GM23248 (cell line): Measurements from ENCODE around the gene OR52E1. TPM values are rescaled to one million over a fixed set of nuclear protein-coding genes. Genes with fewer than 3 reads are reported as not detected.

Experiments used
- DNase-seq: peaks from one replicate; pipeline ENCODE4 v3.0.0-alpha.2; 2015
- H2AFZ ChIP-seq: fragments of 200-600 bp; sonication (generic); 2 replicates; pipeline ENCODE4 v1.6.1; 2016; ENCODE audit warnings: antibody characterized with exemption
- H3F3A ChIP-seq: fragments of 200-600 bp; sonication (generic); 2 replicates; pipeline ENCODE4 v1.6.1; 2016; ENCODE audit warnings: mild to moderate bottlenecking, antibody characterized with exemption, mixed run types; ENCODE audit not compliant: insufficient read depth
- H3K27ac ChIP-seq: fragments of 200-600 bp; sonication (generic); 2 replicates; pipeline ENCODE4 v1.5.1; 2016; ENCODE audit warnings: mild to moderate bottlenecking
- H3K27me3 ChIP-seq: fragments of 200-600 bp; sonication (generic); replicated peaks from 2 replicates; pipeline ENCODE4 v1.6.1; 2016; ENCODE audit warnings: mild to moderate bottlenecking; ENCODE audit not compliant: insufficient read depth
- H3K36me3 ChIP-seq: fragments of 200-600 bp; sonication (generic); 2 replicates; pipeline ENCODE4 v1.6.1; 2016; ENCODE audit warnings: low read depth, mild to moderate bottlenecking
- H3K4me1 ChIP-seq: fragments of 200-600 bp; sonication (generic); 2 replicates; pipeline ENCODE4 v1.6.1; 2016; ENCODE audit warnings: mild to moderate bottlenecking; ENCODE audit not compliant: insufficient read depth
- H3K4me2 ChIP-seq: fragments of 200-600 bp; sonication (generic); one replicate; pipeline ENCODE4 v1.6.1; 2016; ENCODE audit warnings: mild to moderate bottlenecking; ENCODE audit not compliant: unreplicated experiment
- H3K4me3 ChIP-seq: fragments of 200-600 bp; sonication (generic); 2 replicates; pipeline ENCODE4 v1.5.1; 2016; ENCODE audit warnings: mild to moderate bottlenecking
- H3K79me2 ChIP-seq: fragments of 200-600 bp; sonication (generic); 2 replicates; pipeline ENCODE4 v1.6.1; 2016; ENCODE audit warnings: mild to moderate bottlenecking; ENCODE audit not compliant: insufficient read depth
- H3K9ac ChIP-seq: fragments of 200-600 bp; sonication (generic); 2 replicates; pipeline ENCODE4 v1.6.1; 2016; ENCODE audit warnings: mild to moderate bottlenecking
- H3K9me2 ChIP-seq: fragments of 200-600 bp; sonication (generic); 2 replicates; pipeline ENCODE4 v1.6.1; 2016; ENCODE audit warnings: mixed run types, mild to moderate bottlenecking, moderate library complexity; ENCODE audit not compliant: insufficient read depth
- H3K9me3 ChIP-seq: fragments of 200-600 bp; sonication (generic); one replicate; pipeline ENCODE4 v1.6.1; 2017; ENCODE audit warnings: low read depth
- H4K20me1 ChIP-seq: fragments of 200-600 bp; sonication (generic); 2 replicates; pipeline ENCODE4 v1.6.0; 2016; ENCODE audit not compliant: insufficient read depth
- EZH2 ChIP-seq: fragments of 200-600 bp; sonication (generic); IDR thresholded peaks from 2 replicates; pipeline ENCODE4 v1.6.1; 2018; ENCODE audit warnings: antibody characterized with exemption, mild to moderate bottlenecking; ENCODE audit not compliant: insufficient read depth, poor library complexity, severe bottlenecking
- EZH2phosphoT487 ChIP-seq: fragments of 200-600 bp; sonication (generic); IDR thresholded peaks from 2 replicates; pipeline ENCODE4 v1.6.1; 2018; ENCODE audit warnings: antibody characterized with exemption, moderate library complexity, mild to moderate bottlenecking, low read depth; ENCODE audit not compliant: insufficient read depth
- WGBS, 2 experiments: methylation state at CpG; one replicate each; pipeline ENCODE4 v1.1.6; 2015 to 2017; ENCODE audit warnings: low lambda C conversion rate in 2 of 2, low coverage in 1 of 2; ENCODE audit errors: missing lambda C conversion rate in 2 of 2; 5-methylcytosine and 5-hydroxymethylcytosine counted together
- in situ Hi-C: fragments of 300-500 bp; cut with MboI; formaldehyde crosslinking; loops from 2 replicates; pipeline ENCODE4 v1.15.0; 2020
- polyA plus RNA-seq: library from polyadenylated mRNA; unstranded; fragments of >200 nt; fragmentation: Nextera tagmentation; extraction: Ambion mirVana; gene quantifications from 2 replicates; pipeline ENCODE4 v1.2.1, GENCODE V29; 2016
- total RNA-seq: library from RNA; depleted of rRNA; stranded (reverse); fragments of >200 nt; shearing (Covaris generic); gene quantifications from 2 replicates; pipeline ENCODE4 v1.2.3, GENCODE V29; 2014; rRNA removed

The OR52E1 gene
- total and polyA plus RNA-seq, 2 experiments from 2014 or later: not detected

- in situ Hi-C loops: no loop called here
Observed at GRCh38 chr11:5103066-5103465, 33.7 kb downstream of the OR52E1 start.

GRCh38 chr11:5107285-5107684 lies 37.9 kb downstream of the OR52E1 start:
- H3K9me3 ChIP-seq: no peaks in the 10 kb centered on the region
- 30 to 33% methylated on average over 3 of the region's 3 CpGs for WGBS, 2 experiments
- H3K4me2 ChIP-seq: no peak overlapping the region
- no peaks in the 10 kb centered on the region for H3K9me2 ChIP-seq
- no peaks in the 10 kb centered on the region for H3K4me1 ChIP-seq
- H3K9ac ChIP-seq: no peak overlapping the region
- no peak overlapping the region for H3K4me3 ChIP-seq
- H3K27ac ChIP-seq: no peak overlapping the region
- H4K20me1 ChIP-seq: no peaks in the 10 kb centered on the region
- no peak for DNase-seq
- TF ChIP-seq EZH2 (no peak), EZH2phosphoT487 (no peak)
- peaks cover 9% of the 10 kb centered on the region; the same call in 1 of the 2 replicates for H3K27me3 ChIP-seq
- H3K79me2 ChIP-seq: no peaks in the 10 kb centered on the region
- H3K36me3 ChIP-seq: no peaks in the 10 kb centered on the region
- H3F3A ChIP-seq: no peaks in the 10 kb centered on the region
- no peak overlapping the region for H2AFZ ChIP-seq
- in situ Hi-C loops: no loop called here

More at GRCh38 chr11:5103066-5103465, 33.7 kb downstream of the OR52E1 start:
- H3K9me2 ChIP-seq: no peaks in the 10 kb centered on the region
- H3K9ac ChIP-seq: no peak overlapping the region
- no peak overlapping the region for H3K4me3 ChIP-seq
- DNase-seq: no peak
- no peaks in the 10 kb centered on the region for H3K9me3 ChIP-seq
- H4K20me1 ChIP-seq: no peaks in the 10 kb centered on the region
- no peaks in the 10 kb centered on the region for H3K4me1 ChIP-seq
- H3K79me2 ChIP-seq: no peaks in the 10 kb centered on the region
- H2AFZ ChIP-seq: no peak overlapping the region
- H3F3A ChIP-seq: no peaks in the 10 kb centered on the region
- peaks cover 14% of the 10 kb centered on the region; the same call in 1 of the 2 replicates for H3K27me3 ChIP-seq
- no peak overlapping the region for H3K4me2 ChIP-seq
- H3K27ac ChIP-seq: no peak overlapping the region
- TF ChIP-seq EZH2phosphoT487: no peak
- TF ChIP-seq EZH2: no peak
- no peaks in the 10 kb centered on the region for H3K36me3 ChIP-seq

- Histone ChIP-seq H3K9me3 (no peaks in the 10 kb centered on the region), H4K20me1 (no peaks in the 10 kb centered on the region), H2AFZ (no peak overlapping the region), H3K36me3 (no peaks in the 10 kb centered on the region), H3K4me1 (no peaks in the 10 kb centered on the region), H3K4me3 (no peak overlapping the region), H3K79me2 (no peaks in the 10 kb centered on the region), H3K4me2 (no peak overlapping the region), H3K27me3 (no peaks in the 10 kb centered on the region), H3K27ac (no peak overlapping the region), H3F3A (no peaks in the 10 kb centered on the region), H3K9ac (no peak overlapping the region), H3K9me2 (no peaks in the 10 kb centered on the region)
- DNase-seq: no peak
- 9 to 17% methylated on average over 3 of the region's 3 CpGs for WGBS, 2 experiments
- TF ChIP-seq EZH2 (no peak), EZH2phosphoT487 (no peak)
- in situ Hi-C loops: no loop called here
Observed at GRCh38 chr11:5115339-5115738, 46.0 kb downstream of the OR52E1 start.

GRCh38 chr11:5117588-5117987 lies 48.2 kb downstream of the OR52E1 start:
- H2AFZ ChIP-seq: no peak overlapping the region
- H3K79me2 ChIP-seq: no peaks in the 10 kb centered on the region
- H3K27ac ChIP-seq: no peak overlapping the region
- H3K9me3 ChIP-seq: no peaks in the 10 kb centered on the region
- H3K9ac ChIP-seq: no peak overlapping the region
- H3K4me3 ChIP-seq: no peak overlapping the region
- no peaks in the 10 kb centered on the region for H3K27me3 ChIP-seq
- no peaks in the 10 kb centered on the region for H3K36me3 ChIP-seq
- H3K4me1 ChIP-seq: no peaks in the 10 kb centered on the region
- no peak for TF ChIP-seq EZH2phosphoT487
- no peak for TF ChIP-seq EZH2
- no peak for DNase-seq
- H3F3A ChIP-seq: no peaks in the 10 kb centered on the region
- no peaks in the 10 kb centered on the region for H3K9me2 ChIP-seq
- H3K4me2 ChIP-seq: no peak overlapping the region
- H4K20me1 ChIP-seq: no peaks in the 10 kb centered on the region
- in situ Hi-C loops: no loop called here

- no peak for DNase-seq
- Histone ChIP-seq H3K79me2 (no peaks in the 10 kb centered on the region), H3K9me2 (no peaks in the 10 kb centered on the region), H3K4me3 (no peak overlapping the region), H3K9me3 (no peaks in the 10 kb centered on the region), H3K27me3 (no peaks in the 10 kb centered on the region), H3K4me1 (no peaks in the 10 kb centered on the region), H2AFZ (no peak overlapping the region), H3K4me2 (no peak overlapping the region), H3K9ac (no peak overlapping the region), H3K27ac (no peak overlapping the region), H3F3A (no peaks in the 10 kb centered on the region), H4K20me1 (no peaks in the 10 kb centered on the region), H3K36me3 (no peaks in the 10 kb centered on the region)
- no peak for TF ChIP-seq EZH2phosphoT487
- no peak for TF ChIP-seq EZH2
- in situ Hi-C loops: no loop called here
- 58 to 67% methylated on average over 1 of the region's 1 CpG for WGBS, 2 experiments
Observed at GRCh38 chr11:5118893-5119292, 49.5 kb downstream of the OR52E1 start.

Other genes with a start within 250 kb of the OR52E1 start
- not detected in 2 replicates for gene OR51F2, start 248.3 kb upstream of the OR52E1 start, total RNA-seq
- gene OR51F2, start 248.3 kb upstream of the OR52E1 start, polyA plus RNA-seq: not detected in 2 replicates
- not detected in 2 replicates for gene OR51S1, start 220.4 kb upstream of the OR52E1 start, total RNA-seq
- gene OR51S1, start 220.4 kb upstream of the OR52E1 start, polyA plus RNA-seq: not detected in 2 replicates
- gene OR51T1, start 187.7 kb upstream of the OR52E1 start, total RNA-seq: not detected in 2 replicates
- not detected in 2 replicates for gene OR51T1, start 187.7 kb upstream of the OR52E1 start, polyA plus RNA-seq
- gene OR51A7, start 165.8 kb upstream of the OR52E1 start, total RNA-seq: not detected in 2 replicates
- gene OR51A7, start 165.8 kb upstream of the OR52E1 start, polyA plus RNA-seq: not detected in 2 replicates
- not detected in 2 replicates for gene OR51G2, start 150.2 kb upstream of the OR52E1 start, total RNA-seq
- gene OR51G2, start 150.2 kb upstream of the OR52E1 start, polyA plus RNA-seq: not detected in 2 replicates
- not detected in 2 replicates for gene OR51G1, start 145.2 kb upstream of the OR52E1 start, total RNA-seq
- gene OR51G1, start 145.2 kb upstream of the OR52E1 start, polyA plus RNA-seq: not detected in 2 replicates
- not detected in 2 replicates for gene OR51A4, start 122.0 kb upstream of the OR52E1 start, total RNA-seq
- gene OR51A4, start 122.0 kb upstream of the OR52E1 start, polyA plus RNA-seq: not detected in 2 replicates
- gene OR51A2, start 113.9 kb upstream of the OR52E1 start, total RNA-seq: not detected in 2 replicates
- gene OR51A2, start 113.9 kb upstream of the OR52E1 start, polyA plus RNA-seq: not detected in 2 replicates
- not detected in 2 replicates for gene OR51L1, start 74.7 kb upstream of the OR52E1 start, total RNA-seq
- not detected in 2 replicates for gene OR51L1, start 74.7 kb upstream of the OR52E1 start, polyA plus RNA-seq
- gene OR52J3, start 23.0 kb upstream of the OR52E1 start, total RNA-seq: not detected in 2 replicates
- not detected in 2 replicates for gene OR52J3, start 23.0 kb upstream of the OR52E1 start, polyA plus RNA-seq
- gene OR52E2, start 9.9 kb upstream of the OR52E1 start, total RNA-seq: not detected in 2 replicates
- gene OR52E2, start 9.9 kb upstream of the OR52E1 start, polyA plus RNA-seq: not detected in 2 replicates
- not detected in 2 replicates for gene OR52A5, start 68.8 kb downstream of the OR52E1 start, total RNA-seq
- not detected in 2 replicates for gene OR52A5, start 68.8 kb downstream of the OR52E1 start, polyA plus RNA-seq
- not detected in 2 replicates for gene OR52A1, start 85.2 kb downstream of the OR52E1 start, total RNA-seq
- gene OR52A1, start 85.2 kb downstream of the OR52E1 start, polyA plus RNA-seq: not detected in 2 replicates
- not detected in 2 replicates for gene OR51V1, start 131.1 kb downstream of the OR52E1 start, total RNA-seq
- gene OR51V1, start 131.1 kb downstream of the OR52E1 start, polyA plus RNA-seq: not detected in 2 replicates
- gene HBB, start 157.5 kb downstream of the OR52E1 start, total RNA-seq: not detected in 2 replicates
- not detected in 2 replicates for gene HBB, start 157.5 kb downstream of the OR52E1 start, polyA plus RNA-seq
- not detected in 2 replicates for gene HBD, start 164.9 kb downstream of the OR52E1 start, total RNA-seq
- not detected in 2 replicates for gene HBD, start 164.9 kb downstream of the OR52E1 start, polyA plus RNA-seq
- not detected in 2 replicates for gene HBG1, start 180.3 kb downstream of the OR52E1 start, total RNA-seq
- not detected in 2 replicates for gene HBG1, start 180.3 kb downstream of the OR52E1 start, polyA plus RNA-seq
- gene HBG2, start 185.2 kb downstream of the OR52E1 start, total RNA-seq: not detected in 2 replicates
- not detected in 2 replicates for gene HBG2, start 185.2 kb downstream of the OR52E1 start, polyA plus RNA-seq
- gene HBE1, start 200.4 kb downstream of the OR52E1 start, total RNA-seq: not detected in 2 replicates
- not detected in 2 replicates for gene HBE1, start 200.4 kb downstream of the OR52E1 start, polyA plus RNA-seq
- gene OR51B4, start 232.4 kb downstream of the OR52E1 start, total RNA-seq: not detected in 2 replicates
- gene OR51B4, start 232.4 kb downstream of the OR52E1 start, polyA plus RNA-seq: not detected in 2 replicates